MM.1S (cell line): ENCODE measurements around the gene RSPH4A.

Experiments used
- CTCF ChIP-seq: fragments of 300-600 bp; sonication (generic); IDR thresholded peaks from 2 replicates; pipeline ENCODE4 v1.5.1; 2016; ENCODE audit warnings: antibody characterized with exemption, low read length, mixed read lengths
- EZH2 ChIP-seq: fragments of 300-600 bp; sonication (generic); optimal IDR thresholded peaks from 2 replicates; pipeline ENCODE3; 2017; ENCODE audit warnings: low read depth, mild to moderate bottlenecking, antibody characterized with exemption, low read length, mixed read lengths
- EZH2phosphoT487 ChIP-seq: fragments of 300-600 bp; sonication (generic); IDR thresholded peaks from 2 replicates; pipeline ENCODE4 v1.6.1; 2018; ENCODE audit warnings: antibody characterized with exemption, low read length

GRCh38 chr6:116570856-116571682 is 45.2 kb upstream of the RSPH4A start, which contains the start of gene RWDD1:
- no peak; the same call in 1 of the 2 replicates for TF ChIP-seq CTCF
- no peak for TF ChIP-seq EZH2
- TF ChIP-seq EZH2phosphoT487: no peak
